ENCODE measurements around the gene SUOX. TPM values are rescaled to one million over a fixed set of nuclear protein-coding genes. Genes with fewer than 3 reads are reported as not detected.

SUOX gene
- total RNA-seq, 2 donors from 2014 or later = 23.6 to 49.6 TPM

DNA sequence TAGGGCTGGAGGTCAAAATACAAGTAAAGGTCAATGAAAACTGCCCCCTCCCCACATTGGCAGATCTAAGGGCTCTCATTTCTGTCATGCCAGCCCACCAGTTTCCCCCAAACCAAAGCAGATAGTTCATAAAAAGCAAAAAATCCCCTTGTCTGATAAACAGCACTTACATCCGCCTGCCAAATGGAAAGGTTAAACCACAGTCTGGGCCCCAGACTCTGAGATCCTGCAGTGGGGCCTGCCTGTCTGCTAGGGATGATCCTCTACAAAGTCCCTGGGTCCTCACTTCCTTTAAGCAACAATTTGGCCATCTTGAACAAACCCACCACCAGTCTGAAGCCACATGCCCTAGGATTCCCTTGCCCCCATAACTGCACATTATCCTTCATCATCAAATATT lies 34.9 kb downstream of the SUOX start:
- no peak overlapping the region for H3K27ac ChIP-seq
- TF ChIP-seq CTCF (IDR thresholded peaks at IDR 0.05) (no peak), POLR2AphosphoS5 (IDR thresholded peaks at IDR 0.05) (no peak), POLR2A (IDR thresholded peaks at IDR 0.05) (no peak)
- no peaks in the 10 kb centered on the region for H3K27me3 ChIP-seq (replicated peaks; ENCODE audit: insufficient read depth)
- H3K4me3 ChIP-seq = no peak overlapping the region
- peaks cover 4% of the 10 kb centered on the region for H3K4me1 ChIP-seq (replicated peaks)
- H3K9me3 ChIP-seq = no peaks in the 10 kb centered on the region
- intact Hi-C loops (cut with DNase I) = loop anchor here (5.0 kb wide), 1 partner anchor 40 kb away; no protein-coding TSS in a partner anchor
- 75% methylated on average over 1 of the region's 1 CpG for WGBS
- DNase-seq (ENCODE audit: low spot score) = no peak
- no peaks in the 10 kb centered on the region for H3K36me3 ChIP-seq

DNA sequence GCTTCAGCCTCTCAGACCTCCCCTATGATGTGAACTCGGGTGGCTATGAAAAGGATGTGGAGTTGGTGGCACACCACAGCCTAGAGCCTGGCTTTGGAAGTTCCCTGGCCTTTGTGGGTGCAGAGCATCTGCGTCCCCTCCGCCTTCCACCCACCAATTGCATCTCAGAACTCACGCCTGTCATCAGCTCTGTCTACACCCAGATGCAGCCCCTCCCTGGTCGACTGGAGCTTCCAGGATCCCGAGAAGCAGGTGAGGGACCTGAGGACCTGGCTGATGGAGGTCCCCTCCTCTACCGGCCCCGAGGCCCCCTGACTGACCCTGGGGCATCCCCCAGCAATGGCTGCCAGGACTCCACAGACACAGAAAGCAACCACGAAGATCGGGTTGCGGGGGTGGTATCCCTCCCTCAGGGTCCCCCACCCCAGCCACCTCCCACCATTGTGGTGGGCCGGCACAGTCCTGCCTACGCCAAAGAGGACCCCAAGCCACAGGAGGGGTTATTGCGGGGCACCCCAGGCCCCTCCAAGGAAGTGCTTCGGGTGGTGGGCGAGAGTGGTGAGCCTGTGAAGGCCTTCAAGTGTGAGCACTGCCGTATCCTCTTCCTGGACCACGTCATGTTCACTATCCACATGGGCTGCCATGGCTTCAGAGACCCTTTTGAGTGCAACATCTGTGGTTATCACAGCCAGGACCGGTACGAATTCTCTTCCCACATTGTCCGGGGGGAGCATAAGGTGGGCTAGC lies 37.7 kb downstream of the SUOX start:
- Histone ChIP-seq H3K27me3 (replicated peaks; ENCODE audit: insufficient read depth) (no peaks in the 10 kb centered on the region), H3K4me3 (no peak overlapping the region), H3K36me3 (no peaks in the 10 kb centered on the region), H3K9me3 (no peaks in the 10 kb centered on the region), H3K27ac (no peak overlapping the region), H3K4me1 (replicated peaks) (no peaks in the 10 kb centered on the region)
- WGBS = 84% methylated on average over 18 of the region's 21 CpGs
- TF ChIP-seq POLR2A (IDR thresholded peaks at IDR 0.05) = no peak
- DNase-seq (ENCODE audit: low spot score) = no peak
- intact Hi-C loops (cut with DNase I) = loop anchor here (5.0 kb wide), 1 partner anchor 42 kb away; no protein-coding TSS in a partner anchor

- no peaks in the 10 kb centered on the region for H3K27me3 ChIP-seq (replicated peaks; ENCODE audit: insufficient read depth)
- H3K4me1 ChIP-seq (replicated peaks) = no peaks in the 10 kb centered on the region
- H3K9me3 ChIP-seq = no peaks in the 10 kb centered on the region
- H3K27ac ChIP-seq = no peak overlapping the region
- H3K4me3 ChIP-seq = no peak overlapping the region
- intact Hi-C loops (cut with DNase I) = no loop called here
- no peaks in the 10 kb centered on the region for H3K36me3 ChIP-seq
- WGBS = 60% methylated on average over 2 of the region's 2 CpGs
- TF ChIP-seq CTCF (IDR thresholded peaks at IDR 0.05) (no peak), POLR2A (IDR thresholded peaks at IDR 0.05) (no peak), POLR2AphosphoS5 (IDR thresholded peaks at IDR 0.05) (no peak)
- DNase-seq (ENCODE audit: low spot score) = no peak
Observed at GRCh38 chr12:56037161-56037560, 40.1 kb downstream of the SUOX start.

GRCh38 chr12:56038022-56038655 lies 41.1 kb downstream of the SUOX start:
- TF ChIP-seq POLR2AphosphoS5 (IDR thresholded peaks at IDR 0.05) = no peak
- TF ChIP-seq CTCF (IDR thresholded peaks at IDR 0.05) = no peak
- TF ChIP-seq POLR2A (IDR thresholded peaks at IDR 0.05) = no peak
- H3K27ac ChIP-seq = no peak overlapping the region
- intact Hi-C loops (cut with DNase I) = no loop called here
- WGBS = 70% methylated on average over 2 of the region's 2 CpGs
- no peak overlapping the region for H3K4me3 ChIP-seq
- no peaks in the 10 kb centered on the region for H3K4me1 ChIP-seq (replicated peaks)
- no peaks in the 10 kb centered on the region for H3K27me3 ChIP-seq (replicated peaks; ENCODE audit: insufficient read depth)
- no peaks in the 10 kb centered on the region for H3K9me3 ChIP-seq
- no peak for DNase-seq (ENCODE audit: low spot score)
- H3K36me3 ChIP-seq = no peaks in the 10 kb centered on the region

DNA sequence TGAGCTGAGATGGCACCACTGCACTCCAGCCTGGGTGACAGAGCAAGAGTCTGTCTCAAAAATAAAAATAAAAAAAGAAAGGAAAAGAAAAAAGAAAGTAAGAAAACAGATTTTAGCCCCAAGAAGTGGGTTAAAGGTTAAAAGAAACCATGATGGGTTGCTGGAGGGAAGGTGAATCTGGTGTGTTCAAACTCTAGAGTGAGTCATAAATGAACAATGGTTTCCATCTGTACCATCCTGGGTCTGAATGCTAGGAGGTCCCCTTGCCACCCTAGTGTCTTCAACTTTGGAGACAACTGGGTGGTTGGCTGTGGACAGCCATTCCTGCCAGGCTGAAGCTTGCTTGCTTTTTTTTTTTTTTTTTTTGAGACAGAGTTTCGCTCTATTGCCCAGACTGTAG lies 43.1 kb downstream of the SUOX start:
- Histone ChIP-seq H3K36me3 (no peaks in the 10 kb centered on the region), H3K4me1 (replicated peaks) (no peaks in the 10 kb centered on the region), H3K4me3 (no peak overlapping the region), H3K27me3 (replicated peaks; ENCODE audit: insufficient read depth) (no peaks in the 10 kb centered on the region), H3K27ac (no peak overlapping the region), H3K9me3 (no peaks in the 10 kb centered on the region)
- intact Hi-C loops (cut with DNase I) = loop anchor here (5.0 to 10.0 kb wide), 3 partner anchors 43 to 305 kb away; partner anchors contain the start of genes ORMDL2, SARNP and SUOX
- TF ChIP-seq CTCF (IDR thresholded peaks at IDR 0.05) (no peak), POLR2AphosphoS5 (IDR thresholded peaks at IDR 0.05) (no peak), POLR2A (IDR thresholded peaks at IDR 0.05) (no peak)
- no peak for DNase-seq (ENCODE audit: low spot score)
- 95% methylated on average over 1 of the region's 1 CpG for WGBS

Measured in prostate gland (tissue), 2 donors.